Measurements from ENCODE around the gene SCO2.

- TF ChIP-seq CTCF (IDR thresholded peaks at IDR 0.05) (no peak), POLR2AphosphoS5 (IDR thresholded peaks at IDR 0.05) (no peak), POLR2A (IDR thresholded peaks at IDR 0.05) (no peak)
Measured at GRCh38 chr22:50500452-50500851, 24.9 kb downstream of the SCO2 start.

Data from breast epithelium (tissue), 3 donors.